H4 (cell line): ENCODE measurements around the gene WFDC13. TPM values are rescaled to one million over a fixed set of nuclear protein-coding genes. Genes with fewer than 3 reads are reported as not detected.
"Not testable (repeated sequence)": the region's sequence is repeated elsewhere in the genome, so short reads cannot be mapped to it uniquely, and the experiment has no call there.

Source experiments
- DNase-seq: peaks from one replicate; pipeline ENCODE4 v3.0.0-alpha.2; 2015; ENCODE audit warnings: low spot score
- total RNA-seq: library from RNA; depleted of rRNA; stranded (reverse); fragments of >200 nt; shearing (Covaris generic); gene quantifications from 2 replicates; pipeline ENCODE4 v1.2.3, GENCODE V29; 2014; rRNA removed

WFDC13 gene, protein sequence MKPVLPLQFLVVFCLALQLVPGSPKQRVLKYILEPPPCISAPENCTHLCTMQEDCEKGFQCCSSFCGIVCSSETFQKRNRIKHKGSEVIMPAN
- not detected in 2 replicates for total RNA-seq

DNA sequence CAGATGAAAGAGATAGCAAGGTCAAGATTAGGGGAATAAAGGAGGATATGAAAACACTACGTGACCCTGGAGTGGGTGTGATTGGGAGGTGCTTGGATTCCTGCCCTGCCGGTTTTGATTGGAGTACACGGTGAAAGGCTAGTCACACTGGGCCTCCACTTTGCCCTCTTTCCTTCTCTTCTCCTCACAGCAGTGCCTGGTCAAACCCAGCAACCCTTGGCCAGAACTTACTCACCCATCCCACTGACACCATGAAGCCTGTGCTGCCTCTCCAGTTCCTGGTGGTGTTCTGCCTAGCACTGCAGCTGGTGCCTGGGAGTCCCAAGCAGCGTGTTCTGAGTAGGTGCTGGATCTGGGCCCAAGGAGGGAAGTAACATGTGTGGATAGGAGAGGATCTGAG lies at the start of gene WFDC13:
TSS of gene WFDC13 (plus strand) at position 166 of the 400 bp plus-strand sequence. CDS start at position 252, 86 bp downstream.
- no peak for DNase-seq

DNA sequence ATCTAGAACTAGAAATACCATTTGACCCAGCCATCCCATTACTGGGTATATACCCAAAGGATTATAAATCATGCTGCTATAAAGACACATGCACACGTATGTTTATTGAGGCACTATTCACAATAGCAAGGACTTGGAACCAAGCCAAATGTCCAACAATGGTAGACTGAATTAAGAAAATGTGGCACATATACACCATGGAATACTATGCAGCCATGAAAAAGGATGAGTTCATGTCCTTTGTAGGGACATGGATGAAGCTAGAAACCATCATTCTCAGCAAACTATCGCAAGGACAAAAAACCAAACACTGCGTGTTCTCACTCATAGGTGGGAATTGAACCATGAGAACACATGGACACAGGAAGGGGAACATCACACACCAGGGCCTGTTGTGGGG lies 44.8 kb upstream of the WFDC13 start:
- not testable (repeated sequence) for DNase-seq

DNA sequence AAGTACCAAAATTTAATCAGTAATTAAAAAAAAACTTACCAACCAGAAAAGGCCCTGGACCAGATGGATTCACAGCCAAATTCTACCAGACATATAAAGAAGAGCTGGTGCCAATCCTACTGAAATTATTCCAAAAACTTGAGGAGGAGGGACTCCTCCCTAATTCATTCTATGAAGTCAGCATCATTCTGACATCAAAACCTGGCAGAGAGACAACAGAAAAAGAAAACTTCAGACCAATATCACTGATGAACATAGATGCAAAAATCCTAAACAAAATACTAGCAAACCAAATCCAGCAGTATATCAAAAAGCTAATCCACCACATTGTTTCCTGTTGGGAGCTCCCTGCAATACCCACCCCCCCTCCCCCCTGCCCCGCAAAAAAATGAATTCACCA lies 31.7 kb upstream of the WFDC13 start, which contains the start of gene WFDC11:
TSS of gene WFDC11 (minus strand) at position 101 of the 400 bp plus-strand sequence. CDS start 19,639 bp downstream, outside the sequence.
- DNase-seq: no peak

DNA sequence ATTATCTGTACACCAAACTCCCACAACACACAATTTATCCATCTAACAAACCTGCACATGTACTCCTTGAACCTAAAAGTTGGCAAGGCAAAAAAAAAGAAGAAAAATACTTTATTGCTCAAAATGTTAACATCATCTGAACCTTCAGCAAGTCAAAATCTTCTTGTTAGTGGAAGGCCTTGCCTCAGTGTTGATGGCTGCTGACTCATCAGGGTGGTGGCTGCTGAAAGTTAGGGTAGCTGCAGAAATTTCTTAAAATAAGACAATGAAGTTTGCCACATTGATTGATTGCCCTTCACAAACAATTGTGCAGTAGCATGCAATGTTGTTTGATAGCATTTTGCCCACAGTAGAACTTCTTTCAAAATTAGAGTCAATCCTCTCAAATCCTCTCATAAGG lies 29.1 kb upstream of the WFDC13 start:
- DNase-seq: no peak

DNA sequence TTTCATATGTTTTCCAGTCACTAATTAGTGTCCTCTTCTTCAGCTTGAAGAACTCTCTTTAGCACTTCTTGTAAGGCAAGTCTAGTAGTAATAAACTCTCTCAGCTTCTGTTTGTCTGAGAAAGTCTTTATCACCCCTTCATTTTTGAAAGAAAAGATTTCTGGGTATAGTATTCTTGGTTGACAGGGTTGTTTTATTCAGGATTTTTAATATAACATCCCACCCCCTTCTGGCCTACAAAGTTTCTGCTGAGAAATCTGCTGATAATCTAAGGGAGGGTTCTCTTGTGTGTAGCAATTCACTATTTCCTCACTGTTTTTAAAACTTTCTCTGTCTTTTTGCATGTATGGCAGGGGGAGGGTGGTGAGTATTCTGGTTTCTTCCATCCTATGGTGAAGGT lies 22.2 kb upstream of the WFDC13 start:
- DNase-seq: no peak

DNA sequence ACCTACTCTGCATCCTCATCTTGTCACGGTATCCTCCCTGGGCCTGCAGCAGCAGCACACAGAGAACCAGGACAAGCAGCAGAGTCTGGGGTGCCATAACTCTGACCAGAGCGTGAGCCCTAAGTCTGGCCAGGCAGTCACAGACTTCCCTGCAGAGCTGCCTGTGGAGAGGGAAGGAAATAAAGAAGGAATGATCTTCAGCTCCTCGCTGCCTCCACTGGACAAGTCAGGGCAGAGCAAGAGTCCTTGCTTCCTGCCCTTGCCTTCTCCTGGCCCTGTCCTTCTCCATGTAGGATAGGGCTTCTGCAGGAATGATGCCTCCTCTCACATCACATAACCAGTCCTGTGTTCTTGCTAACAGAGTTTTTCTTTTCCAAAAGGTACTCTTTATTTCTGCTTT lies 15.9 kb upstream of the WFDC13 start:
- DNase-seq: no peak

DNA sequence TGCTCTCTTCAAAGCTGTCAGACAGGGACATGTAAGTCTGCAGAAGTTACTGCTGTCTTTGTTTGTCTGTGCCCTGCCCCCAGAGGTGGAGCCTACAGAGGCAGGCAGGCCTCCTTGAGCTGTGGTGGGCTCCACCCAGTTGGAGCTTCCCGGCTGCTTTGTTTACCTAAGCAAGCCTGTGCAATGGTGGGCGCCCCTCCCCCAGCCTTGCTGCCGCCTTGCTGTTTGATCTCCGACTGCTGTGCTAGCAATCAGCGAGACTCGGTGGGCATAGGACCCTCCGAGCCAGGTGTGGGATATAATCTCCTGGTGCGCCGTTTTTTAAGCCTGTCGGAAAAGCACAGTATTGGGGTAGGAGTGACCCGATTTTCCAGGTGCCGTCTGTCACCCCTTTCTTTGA lies 8.5 kb upstream of the WFDC13 start:
- DNase-seq: not testable (repeated sequence)

DNA sequence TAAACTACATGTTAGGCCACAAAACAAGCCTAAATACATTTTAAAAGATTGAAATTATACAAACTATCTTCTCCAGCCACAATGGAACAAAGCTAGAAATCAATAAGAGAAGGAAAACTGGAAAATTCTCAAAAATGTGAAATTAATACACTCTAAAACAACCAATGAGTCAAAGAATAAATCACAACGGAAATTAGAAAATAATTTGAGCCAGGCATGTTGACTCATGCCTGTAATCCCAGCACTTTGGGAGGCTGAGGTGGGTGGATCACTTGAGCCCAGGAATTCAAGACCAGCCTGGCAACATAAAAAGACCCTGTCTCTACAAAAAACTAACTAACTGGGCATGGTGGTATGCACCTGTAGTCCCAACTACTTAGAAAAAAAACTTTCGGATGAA lies 6.3 kb upstream of the WFDC13 start:
- DNase-seq: no peak

DNA sequence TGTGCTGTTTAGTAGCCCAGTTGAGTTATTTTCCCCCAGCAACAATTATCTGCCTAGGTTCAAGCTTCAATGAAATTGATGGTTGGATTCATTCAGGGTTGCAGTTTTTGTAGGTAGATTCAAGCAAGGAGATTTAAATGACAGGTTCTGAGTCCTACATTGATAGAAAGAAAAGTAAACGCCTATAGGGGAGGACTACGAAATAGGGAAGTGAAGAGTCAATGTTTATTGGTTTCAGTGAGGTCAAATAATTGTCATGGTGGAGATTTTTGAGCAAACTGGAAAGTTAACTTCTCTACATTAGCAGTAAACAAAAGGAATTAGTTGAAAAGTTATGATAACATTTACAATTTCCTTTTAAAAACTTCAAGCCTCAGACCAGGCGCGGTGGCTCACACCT lies 734 bp upstream of the WFDC13 start:
- DNase-seq: no peak

DNA sequence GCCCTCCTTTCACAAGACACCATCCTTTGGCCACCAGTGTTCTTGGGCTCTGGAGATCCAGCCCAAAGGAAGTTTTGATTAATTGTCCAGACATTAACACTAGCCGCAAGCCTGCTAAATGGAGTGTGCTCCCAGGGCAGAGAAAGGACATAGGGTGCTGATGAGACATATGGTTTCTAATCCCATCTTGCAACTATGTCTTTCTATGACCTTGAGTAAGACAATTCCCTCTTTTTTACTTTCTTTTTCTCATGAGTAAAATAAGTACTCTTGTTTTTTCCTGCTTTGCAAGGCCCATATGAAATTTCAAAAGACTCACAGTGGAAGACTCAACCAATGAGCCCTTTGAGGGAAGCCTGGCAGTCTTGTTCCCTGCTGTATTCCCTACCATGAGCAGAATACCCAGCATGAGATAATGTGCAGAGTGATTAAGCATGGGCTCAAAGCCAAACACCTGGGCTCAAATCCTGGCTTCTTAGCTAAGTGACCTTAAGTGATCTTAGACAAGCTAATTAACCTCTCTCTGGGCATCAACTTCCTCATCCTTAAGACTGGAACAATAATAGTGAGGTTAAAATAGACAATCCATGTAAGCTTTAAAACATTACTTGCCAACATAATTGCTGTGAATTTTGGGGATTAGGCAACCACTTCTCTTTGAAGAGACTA lies 3.3 kb downstream of the WFDC13 start, which contains the start of gene WFDC10B:
TSS of gene WFDC10B (minus strand) at position 51 of the 669 bp plus-strand sequence. CDS start 19,027 bp downstream, outside the sequence.
- no peak for DNase-seq

DNA sequence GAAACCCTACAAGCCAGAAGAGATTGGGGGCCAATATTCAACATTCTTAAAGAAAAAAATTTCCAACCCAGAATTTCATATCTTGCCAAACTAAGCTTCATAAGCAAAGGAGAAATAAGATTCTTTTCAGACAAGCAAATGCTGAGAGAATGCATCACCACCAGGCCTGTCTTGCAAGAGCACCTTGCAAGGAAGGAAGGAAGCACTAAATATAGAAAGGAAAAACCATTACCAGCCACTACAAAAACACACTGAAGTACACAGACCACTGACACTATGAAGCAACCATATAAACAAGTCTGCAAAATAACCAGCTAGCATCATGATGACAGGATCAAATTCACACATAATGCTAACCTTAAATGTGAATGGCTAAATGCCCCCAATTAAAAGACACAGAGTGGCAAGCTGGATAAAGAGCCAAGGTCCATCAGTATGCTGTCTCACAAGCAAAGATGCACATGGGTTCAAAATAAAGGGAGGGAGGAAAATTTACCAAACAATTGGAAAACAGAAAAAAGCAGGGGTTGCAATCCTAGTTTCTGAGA lies 14.4 kb downstream of the WFDC13 start:
- DNase-seq: not testable (repeated sequence)

DNA sequence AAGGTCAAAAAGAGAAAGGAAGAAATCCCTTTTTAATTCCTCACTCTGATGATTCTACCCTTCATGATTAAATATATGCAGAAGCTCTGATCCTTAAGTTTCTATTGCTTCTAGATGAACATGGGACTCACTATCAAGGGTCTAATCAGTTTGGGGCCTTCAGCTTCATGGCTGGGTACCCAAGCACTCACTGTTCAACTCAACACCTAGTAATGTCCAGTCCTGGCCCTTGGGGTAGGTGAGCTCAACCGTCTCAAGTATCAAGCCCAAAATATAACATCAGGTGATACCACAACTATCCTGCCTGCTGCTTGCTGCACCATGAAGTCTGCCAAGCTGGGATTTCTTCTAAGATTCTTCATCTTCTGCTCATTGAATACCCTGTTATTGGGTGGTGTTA lies 20.2 kb downstream of the WFDC13 start, which contains the start of gene SPINT4:
TSS of gene SPINT4 (plus strand) at position 301 of the 400 bp plus-strand sequence. CDS start at position 322, 21 bp downstream.
- no peak for DNase-seq

DNA sequence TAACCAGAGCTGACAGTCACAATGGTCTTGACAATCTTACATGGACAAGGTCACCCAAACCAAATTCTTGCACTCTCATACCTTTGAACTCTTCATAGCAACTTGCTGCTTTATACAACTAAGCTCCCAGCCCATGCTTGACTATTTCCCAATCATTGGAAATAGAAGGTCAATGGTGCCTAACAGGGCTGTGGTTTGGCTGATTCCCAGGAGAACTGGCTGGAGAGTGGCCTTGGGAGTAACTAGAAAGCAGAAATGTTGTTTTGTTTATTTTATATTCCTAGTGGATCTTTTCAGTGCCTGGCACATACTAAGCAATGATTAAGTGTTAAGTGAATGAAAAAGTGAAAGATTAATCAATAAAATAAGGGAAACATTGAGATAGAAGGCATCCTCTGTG lies 23.3 kb downstream of the WFDC13 start:
- no peak for DNase-seq

DNA sequence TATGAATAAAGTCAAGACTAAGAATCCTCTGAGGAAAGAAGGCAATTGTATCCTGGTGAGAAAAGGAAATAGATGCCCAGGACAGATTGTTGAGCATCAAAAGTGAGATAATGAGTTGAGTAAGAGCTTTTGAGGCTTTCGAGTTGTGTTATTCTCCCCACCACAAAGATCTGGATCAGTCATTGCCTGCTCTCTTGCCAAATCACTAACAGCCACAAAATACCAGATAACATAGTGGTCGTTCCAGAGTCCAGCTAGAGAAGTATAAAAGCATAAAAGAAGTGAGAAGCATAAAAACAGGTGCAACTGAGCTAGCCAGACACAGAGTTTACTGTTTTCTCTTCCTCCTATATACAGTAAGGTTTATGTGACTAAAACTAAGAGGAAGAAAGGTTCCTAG lies 25.2 kb downstream of the WFDC13 start:
- no peak for DNase-seq

DNA sequence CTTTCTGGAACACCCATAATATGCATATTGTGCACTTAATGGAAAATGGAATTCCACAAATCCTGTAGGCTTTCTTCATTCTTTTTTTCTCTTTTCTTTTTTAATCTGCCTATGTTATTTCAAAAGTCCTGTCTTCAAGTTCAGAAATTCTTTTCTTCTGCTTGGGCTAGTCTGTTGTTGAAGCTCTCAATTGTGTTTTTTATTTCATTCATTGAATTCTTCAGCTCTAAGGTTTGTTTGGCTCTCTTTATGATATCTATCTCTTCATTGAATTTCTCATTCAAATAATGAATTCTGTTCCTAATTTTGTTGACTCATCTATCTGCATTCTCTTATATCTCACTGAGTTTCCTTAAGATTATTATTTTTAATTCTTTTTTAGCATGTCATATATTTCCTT lies 30.4 kb downstream of the WFDC13 start:
- no peak for DNase-seq

DNA sequence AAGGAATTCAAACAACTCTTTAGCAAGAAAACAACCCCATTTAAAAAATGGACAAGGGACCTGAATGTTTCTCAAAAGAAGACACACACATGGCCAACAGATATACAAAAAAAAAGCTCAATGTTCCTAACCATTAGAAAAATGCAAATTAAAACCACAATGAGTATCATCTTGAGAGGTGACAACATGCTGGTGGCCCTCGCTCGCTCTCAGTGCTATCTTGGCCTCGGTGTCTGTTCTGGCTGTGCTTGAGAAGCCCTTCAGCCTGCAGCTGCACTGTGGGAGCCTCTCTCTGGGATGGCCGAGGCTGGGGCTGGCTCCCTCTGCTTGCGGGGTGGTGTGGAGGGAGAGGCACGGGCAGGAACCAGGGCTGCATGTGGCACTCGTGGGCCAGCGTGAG lies 33.7 kb downstream of the WFDC13 start:
- no peak for DNase-seq

DNA sequence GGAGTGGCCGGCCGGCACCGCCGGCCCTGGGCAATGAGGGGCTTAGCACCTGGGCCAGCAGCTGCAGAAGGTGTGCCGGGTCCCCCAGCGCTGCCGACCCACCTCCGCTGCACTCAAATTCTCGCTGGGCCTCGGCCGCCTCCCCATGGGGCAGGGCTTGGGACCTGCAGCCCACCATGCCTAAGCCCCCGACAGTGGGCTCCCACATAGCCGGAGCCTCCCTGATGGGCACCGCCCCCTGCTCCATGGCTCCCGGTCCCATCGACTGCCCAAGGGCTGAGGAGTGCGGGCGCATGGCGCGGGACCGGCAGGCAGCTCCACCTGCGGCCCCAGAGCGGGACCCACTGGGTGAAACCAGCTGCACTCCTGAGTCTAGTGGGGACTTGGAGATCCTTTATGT lies 34.1 kb downstream of the WFDC13 start:
- DNase-seq: no peak

DNA sequence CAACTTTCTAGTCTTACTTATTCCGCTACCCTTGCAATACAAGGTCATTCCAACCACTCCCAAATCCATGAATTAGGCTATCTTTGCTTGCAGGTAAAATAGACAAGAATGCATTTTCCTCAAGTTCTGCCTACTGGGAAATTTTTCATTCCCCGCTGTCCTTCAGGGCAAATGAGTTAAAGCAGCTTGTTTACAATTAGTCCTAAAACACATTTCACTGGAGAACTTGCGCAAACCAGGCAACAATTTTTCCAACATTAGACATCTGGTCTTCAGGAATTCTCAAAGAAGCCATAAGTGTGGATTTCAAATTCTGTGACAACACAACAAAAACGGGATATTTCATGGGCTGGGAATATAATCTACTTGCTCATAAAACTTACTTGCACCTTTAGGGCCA lies 40.8 kb downstream of the WFDC13 start:
- DNase-seq: no peak

DNA sequence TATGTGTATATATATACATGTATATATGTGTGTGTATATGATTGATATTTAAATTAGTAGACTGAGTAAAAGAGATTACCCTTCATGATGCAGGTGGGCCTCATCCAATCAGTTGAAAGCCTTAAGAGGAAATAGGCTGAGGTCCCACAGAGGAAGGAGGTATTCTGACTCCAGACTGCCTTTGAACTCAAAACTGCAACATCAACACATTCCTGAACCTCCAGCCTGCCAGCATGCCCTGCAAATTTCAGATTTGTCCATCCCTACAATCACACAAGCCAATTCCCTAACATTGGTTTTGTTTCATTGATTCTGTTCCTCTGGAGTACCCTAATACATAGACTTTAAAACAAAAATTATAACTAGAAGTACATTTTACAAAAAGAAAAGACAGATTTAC lies 43.2 kb downstream of the WFDC13 start:
- DNase-seq: no peak

DNA sequence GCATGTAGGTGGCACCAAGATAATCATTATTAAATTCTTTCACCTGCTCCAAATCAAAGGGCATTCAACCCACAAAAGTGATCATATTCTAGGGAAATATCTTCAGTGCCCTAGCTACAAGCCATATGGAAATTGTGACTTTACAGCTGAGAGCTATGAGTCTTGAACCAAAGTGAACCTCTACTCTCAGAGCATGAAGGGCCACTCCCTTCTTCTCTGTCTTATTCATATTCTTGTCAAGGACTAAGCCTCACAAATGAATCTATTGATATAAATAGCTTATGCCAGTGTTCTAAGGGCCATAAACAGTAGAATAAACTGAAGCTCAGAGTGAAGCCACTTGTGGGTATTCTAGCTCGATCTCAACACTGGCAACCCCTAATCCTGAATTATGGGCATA lies 49.9 kb downstream of the WFDC13 start:
- no peak for DNase-seq

DNA sequence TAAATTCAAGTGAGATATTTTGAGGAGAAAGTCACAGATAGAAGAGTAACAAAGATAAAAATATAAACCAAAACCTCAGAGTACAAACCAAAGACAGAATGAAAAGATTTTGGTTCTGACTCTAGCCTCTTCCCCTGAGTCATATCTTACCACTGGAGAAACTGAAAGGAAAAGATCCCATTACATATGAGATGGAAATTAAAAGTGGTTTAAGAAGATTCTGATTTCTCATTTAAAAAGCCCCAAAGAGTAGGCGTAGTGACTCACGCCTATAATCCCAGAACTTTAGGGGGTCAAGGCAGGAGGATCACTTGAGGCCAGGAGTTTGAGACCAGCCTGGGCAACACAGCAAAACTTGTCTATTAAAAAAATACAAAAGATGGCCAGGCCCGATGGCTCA lies 50.9 kb downstream of the WFDC13 start:
- DNase-seq: peak; percentile 11

DNA sequence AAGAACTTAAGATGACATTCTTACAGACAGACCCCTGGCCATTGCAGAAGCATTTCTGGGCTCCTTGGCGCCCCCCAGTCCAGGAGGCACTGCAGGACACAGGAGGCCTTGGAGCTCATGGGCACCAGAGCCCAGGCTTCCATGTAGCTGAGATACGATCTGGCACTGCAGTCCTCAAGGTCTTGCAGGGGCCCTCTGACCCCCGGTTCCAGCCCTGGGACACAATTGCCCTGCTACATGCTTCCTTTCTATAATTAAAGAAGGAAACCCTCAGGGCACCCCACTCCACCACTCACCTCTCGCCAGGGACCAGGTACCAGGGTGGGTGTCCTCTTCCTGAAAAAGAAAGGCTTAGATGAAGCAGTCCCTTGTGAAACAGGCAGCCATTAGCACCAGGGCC lies 56.3 kb downstream of the WFDC13 start:
- DNase-seq: no peak
